Right lobe of liver (tissue), 6 donors: Measurements from ENCODE around the gene UBE2M. TPM values are rescaled to one million over a fixed set of nuclear protein-coding genes. Genes with fewer than 3 reads are reported as not detected.

ENCODE experiments used
- ATAC-seq, 4 donors: fragments of 200-7000 bp; cut with Tn5 transposase; one replicate each; pipeline ENCODE4 v1.9.1; 2020; ENCODE audit warnings: mild to moderate bottlenecking in 4 of 4, moderate library complexity in 4 of 4
- DNase-seq, 3 donors: peaks; one replicate each; pipeline ENCODE4 v3.0.0-alpha.2; 2020
- H3K27ac ChIP-seq, 3 donors: fragments of 200-600 bp; one replicate each; pipeline ENCODE4 v1.8.0; 2022
- H3K27me3 ChIP-seq, 2 donors: fragments of 200-600 bp; one replicate each; pipeline ENCODE4 v1.8.0; 2022
- H3K36me3 ChIP-seq, 4 donors: fragments of 200-600 bp; sonication (generic) in 1 of 4; one replicate each; pipeline versions ENCODE4 v1.5.1 to v1.8.0; 2017 to 2022; ENCODE audit warnings: control low read depth in 1 of 4
- H3K4me1 ChIP-seq, 4 donors: fragments of 200-600 bp; sonication (generic) in 1 of 4; one replicate each; pipeline versions ENCODE4 v1.5.1 to v1.8.0; 2017 to 2022; ENCODE audit warnings: control low read depth in 1 of 4
- H3K4me3 ChIP-seq, 3 donors: fragments of 200-600 bp; one replicate each; pipeline ENCODE4 v1.8.0; 2022
- H3K9me3 ChIP-seq, 4 donors: fragments of 200-600 bp; sonication (generic) in 1 of 4; one replicate each; pipeline versions ENCODE4 v1.5.1 to v1.8.0; 2017 to 2022; ENCODE audit warnings: control low read depth in 1 of 4
- POLR2A ChIP-seq: fragments of 450-650 bp; IDR thresholded peaks from one replicate; pipeline ENCODE4 v1.6.1; 2017; ENCODE audit warnings: antibody characterized with exemption, mild to moderate bottlenecking
- WGBS: methylation state at CpG from one replicate; pipeline ENCODE4 v1.1.6; 2018; ENCODE audit warnings: low coverage, low lambda C conversion rate; ENCODE audit not compliant: insufficient coverage; ENCODE audit errors: missing lambda C conversion rate; 5-methylcytosine and 5-hydroxymethylcytosine counted together
- intact Hi-C, 2 donors: fragments of 100-400 bp; cut with DNase I; formaldehyde crosslinking; loops; one replicate each; pipeline versions ENCODE4 v1.11.2 to v1.14.1; 2022
- total RNA-seq, 6 experiments: library from RNA; depleted of rRNA in 2 of 6; stranded (reverse); fragments of >200 nt in 2 of 6; fragmentation: NEBNext Ultra II Directional in 3 of 6; extraction: Animal tissue kit (Norgen Biotek cat#: 25700) in 3 of 6; gene quantifications; one replicate each; pipeline versions ENCODE4 v1.1.0 to v1.2.4, GENCODE V29; 2016 to 2023
- TF ChIP-seq, protein P1 (sequence below), 4 donors: fragments of 200-600 bp in 3 of 4; fragments of 450-650 bp in 1 of 4; IDR thresholded peaks; one replicate each; pipeline versions ENCODE4 v1.5.1 to v1.8.0; 2016 to 2022; ENCODE audit warnings: antibody characterized with exemption in 4 of 4, mild to moderate bottlenecking in 2 of 4
- donor health status: DM: no; HTN: yes; CAD: no.
- donor health status: DM: no; HTN: no; CAD: no.
- donor health status: DM: no; HTN: no; CAD: no.
- donor health status: DM: no; HTN: yes; CAD: no.
- donor health status: DM: no; HTN: yes; CAD: no.

Gene UBE2M
- total RNA-seq, 6 experiments from 2014 or later, result 16.0 to 23.5 (median 20.7) TPM

DNA sequence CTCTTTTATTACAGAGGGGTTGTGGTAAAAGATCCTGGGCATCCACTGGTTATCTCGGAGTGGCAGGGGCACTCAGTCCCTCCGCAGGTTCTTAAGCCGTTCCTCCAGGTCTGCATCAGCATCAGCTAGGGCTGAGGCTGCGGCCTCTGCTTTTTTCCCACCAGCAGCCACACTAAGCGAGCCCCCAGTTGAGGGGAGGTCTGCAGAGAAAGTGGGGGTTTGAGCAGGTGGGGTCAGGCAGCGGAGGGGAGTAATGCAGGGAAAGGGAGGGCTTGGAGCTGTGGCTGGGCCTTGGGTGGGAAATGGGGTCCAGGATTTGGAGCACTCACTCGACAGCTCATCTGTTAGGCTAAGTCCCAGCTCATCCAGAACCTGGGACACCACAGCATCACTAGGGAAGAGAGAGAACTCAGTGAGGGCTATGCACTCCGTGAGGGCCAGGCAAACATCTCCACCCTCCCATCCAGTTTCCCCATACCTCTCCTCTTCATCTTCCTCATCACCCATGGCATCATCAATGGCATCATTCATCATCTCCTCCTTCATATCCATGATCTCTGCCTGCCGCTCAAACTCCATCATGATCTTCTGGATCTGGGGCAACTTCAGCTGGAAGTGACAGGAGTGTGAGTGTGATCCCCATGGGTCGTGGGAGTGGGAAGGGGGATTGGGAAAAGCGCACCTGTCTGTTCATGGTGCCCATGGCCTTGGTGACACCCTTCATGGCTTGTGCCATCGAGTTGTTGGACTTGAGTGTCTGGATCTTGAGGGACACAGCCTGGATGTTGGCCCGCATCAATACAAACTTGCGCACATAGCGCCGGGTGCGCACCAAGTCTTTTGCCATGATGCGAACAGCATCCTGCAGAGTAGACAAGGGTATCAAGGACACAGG lies 6.6 kb downstream of the UBE2M start:
- Histone ChIP-seq H3K9me3 (no peaks in the 10 kb centered on the region), H3K36me3 (peaks cover 17 to 71% (median 41%) of the 10 kb centered on the region in 4 donors), H3K4me1 (peaks cover 0 to 17% (median 6%) of the 10 kb centered on the region in 4 donors), H3K27me3 (no peaks in the 10 kb centered on the region), H3K4me3 (no peak overlapping the region), H3K27ac (no peak overlapping the region)
- TF ChIP-seq POLR2A, result no peak
- TF ChIP-seq, protein P1, sequence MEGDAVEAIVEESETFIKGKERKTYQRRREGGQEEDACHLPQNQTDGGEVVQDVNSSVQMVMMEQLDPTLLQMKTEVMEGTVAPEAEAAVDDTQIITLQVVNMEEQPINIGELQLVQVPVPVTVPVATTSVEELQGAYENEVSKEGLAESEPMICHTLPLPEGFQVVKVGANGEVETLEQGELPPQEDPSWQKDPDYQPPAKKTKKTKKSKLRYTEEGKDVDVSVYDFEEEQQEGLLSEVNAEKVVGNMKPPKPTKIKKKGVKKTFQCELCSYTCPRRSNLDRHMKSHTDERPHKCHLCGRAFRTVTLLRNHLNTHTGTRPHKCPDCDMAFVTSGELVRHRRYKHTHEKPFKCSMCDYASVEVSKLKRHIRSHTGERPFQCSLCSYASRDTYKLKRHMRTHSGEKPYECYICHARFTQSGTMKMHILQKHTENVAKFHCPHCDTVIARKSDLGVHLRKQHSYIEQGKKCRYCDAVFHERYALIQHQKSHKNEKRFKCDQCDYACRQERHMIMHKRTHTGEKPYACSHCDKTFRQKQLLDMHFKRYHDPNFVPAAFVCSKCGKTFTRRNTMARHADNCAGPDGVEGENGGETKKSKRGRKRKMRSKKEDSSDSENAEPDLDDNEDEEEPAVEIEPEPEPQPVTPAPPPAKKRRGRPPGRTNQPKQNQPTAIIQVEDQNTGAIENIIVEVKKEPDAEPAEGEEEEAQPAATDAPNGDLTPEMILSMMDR (IDR thresholded peaks at IDR 0.05), result no peak
- DNase-seq (no peak), ATAC-seq (no peak)
- intact Hi-C loops, result no loop called here
- WGBS, result 82% methylated on average over 8 of the region's 18 CpGs

DNA sequence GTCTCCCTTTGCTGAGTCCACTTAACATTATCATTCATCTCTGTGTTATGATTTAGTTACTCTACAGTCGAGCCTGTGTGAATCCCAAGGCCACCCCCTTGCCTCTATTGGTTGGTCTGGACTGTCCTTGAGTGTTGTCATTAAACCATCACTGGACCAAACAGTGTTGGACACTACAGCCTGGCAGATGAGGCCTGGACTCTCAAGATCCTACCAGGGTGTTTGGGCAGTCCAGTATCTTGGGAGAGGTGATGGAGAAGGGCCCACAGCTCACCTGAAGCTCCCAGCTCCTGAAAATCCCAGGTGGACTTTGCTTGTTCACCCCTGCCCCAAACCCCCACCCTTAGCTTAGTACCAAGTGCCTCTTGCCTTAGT lies 7.3 kb downstream of the UBE2M start:
- DNase-seq, result no peak
- no peak for TF ChIP-seq POLR2A
- TF ChIP-seq, protein P1 (IDR thresholded peaks at IDR 0.05), result no peak
- Histone ChIP-seq H3K27ac (no peak overlapping the region), H3K4me1 (peaks cover 0 to 21% (median 9%) of the 10 kb centered on the region in 4 donors), H3K9me3 (no peaks in the 10 kb centered on the region), H3K4me3 (no peak overlapping the region), H3K36me3 (peaks cover 17 to 64% (median 40%) of the 10 kb centered on the region in 4 donors), H3K27me3 (no peaks in the 10 kb centered on the region)
- intact Hi-C loops, result no loop called here
- 36% methylated on average over 1 of the region's 1 CpG for WGBS
- no peak for ATAC-seq

DNA sequence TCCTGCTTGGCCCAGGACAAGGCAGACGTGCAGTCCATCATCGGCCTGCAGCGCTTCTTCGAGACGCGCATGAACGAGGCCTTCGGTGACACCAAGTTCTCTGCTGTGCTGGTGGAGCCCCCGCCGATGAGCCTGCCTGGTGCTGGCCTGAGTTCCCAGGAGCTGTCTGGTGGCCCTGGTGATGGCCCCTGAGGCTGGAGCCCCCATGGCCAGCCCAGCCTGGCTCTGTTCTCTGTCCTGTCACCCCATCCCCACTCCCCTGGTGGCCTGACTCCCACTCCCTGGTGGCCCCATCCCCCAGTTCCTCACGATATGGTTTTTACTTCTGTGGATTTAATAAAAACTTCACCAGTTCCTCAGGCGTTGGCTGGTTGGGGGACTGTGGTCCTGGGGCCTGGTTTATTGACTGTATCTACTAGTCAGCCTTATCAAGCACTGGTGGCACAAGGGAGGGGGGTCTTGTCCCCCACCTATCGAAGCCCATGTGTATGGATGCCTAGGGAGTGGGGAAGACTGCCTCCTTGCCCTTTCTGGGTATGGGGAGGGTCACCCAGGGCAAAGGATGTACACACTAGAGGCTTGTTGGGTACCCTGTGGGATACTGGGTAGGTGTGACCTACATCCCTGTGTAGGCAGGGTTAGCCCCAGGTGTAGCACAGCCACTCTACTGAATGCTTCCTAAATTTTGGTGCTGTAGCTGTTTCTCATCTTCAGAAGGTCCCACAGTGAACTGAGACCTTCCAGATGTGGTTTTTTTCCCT lies 7.9 kb downstream of the UBE2M start:
- intact Hi-C loops, result no loop called here
- Histone ChIP-seq H3K9me3 (no peaks in the 10 kb centered on the region), H3K36me3 (peaks cover 17 to 61% (median 39%) of the 10 kb centered on the region in 4 donors), H3K27ac (no peak overlapping the region), H3K4me1 (peaks cover 0 to 25% (median 11%) of the 10 kb centered on the region in 4 donors), H3K4me3 (no peak overlapping the region), H3K27me3 (no peaks in the 10 kb centered on the region)
- TF ChIP-seq, protein P1 (IDR thresholded peaks at IDR 0.05), result no peak
- no peak for TF ChIP-seq POLR2A
- ATAC-seq, result no peak
- no peak for DNase-seq
- WGBS, result 89% methylated on average over 10 of the region's 13 CpGs

DNA sequence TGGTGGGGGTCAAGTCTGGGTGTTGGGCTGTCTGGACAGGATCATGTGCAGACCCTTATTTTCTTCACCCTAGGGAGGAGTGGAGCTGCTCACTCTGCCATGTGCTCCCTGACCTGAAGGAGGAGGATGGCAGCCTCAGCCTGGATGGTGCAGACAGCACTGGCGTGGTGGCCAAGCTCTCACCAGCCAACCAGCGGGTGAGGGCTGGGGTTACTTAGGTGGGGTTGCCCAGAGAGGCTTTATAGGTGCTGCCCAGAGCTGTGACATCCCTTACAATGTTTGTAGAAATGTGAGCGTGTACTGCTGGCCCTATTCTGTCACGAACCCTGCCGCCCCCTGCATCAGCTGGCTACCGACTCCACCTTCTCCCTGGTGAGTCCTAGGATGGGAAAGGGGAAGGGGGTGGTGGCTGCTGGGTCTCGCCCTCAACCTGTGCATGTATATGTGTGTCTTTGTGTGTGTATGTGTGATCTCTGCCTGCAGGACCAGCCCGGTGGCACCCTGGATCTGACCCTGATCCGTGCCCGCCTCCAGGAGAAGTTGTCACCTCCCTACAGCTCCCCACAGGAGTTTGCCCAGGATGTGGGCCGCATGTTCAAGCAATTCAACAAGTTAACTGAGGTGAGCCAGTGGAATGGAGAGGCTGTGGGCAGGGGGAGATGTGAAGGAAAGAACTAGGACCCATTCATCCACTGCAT lies 8.6 kb downstream of the UBE2M start:
- Histone ChIP-seq H3K36me3 (peaks cover 17 to 61% (median 39%) of the 10 kb centered on the region in 4 donors), H3K27ac (no peak overlapping the region), H3K4me3 (no peak overlapping the region), H3K27me3 (no peaks in the 10 kb centered on the region), H3K4me1 (peaks cover 0 to 25% (median 11%) of the 10 kb centered on the region in 4 donors), H3K9me3 (no peaks in the 10 kb centered on the region)
- WGBS, result 80% methylated on average over 3 of the region's 11 CpGs
- ATAC-seq, result no peak
- TF ChIP-seq, protein P1 (IDR thresholded peaks at IDR 0.05), result no peak
- no peak for TF ChIP-seq POLR2A
- DNase-seq, result no peak
- intact Hi-C loops, result no loop called here
